OCI-LY1 (cell line): ENCODE results near the gene NSL1.

Experiments
- CTCF ChIP-seq: fragments of 200-600 bp; sonication (generic), shearing (Covaris generic); IDR thresholded peaks from 2 replicates; pipeline ENCODE4 v1.5.1; 2017; ENCODE audit warnings: mild to moderate bottlenecking, antibody characterized with exemption, low read length, moderate library complexity, mixed read lengths
- EZH2 ChIP-seq: fragments of 200-600 bp; sonication (generic), shearing (Covaris generic); IDR thresholded peaks from 2 replicates; pipeline ENCODE4 v1.8.0; 2017; ENCODE audit warnings: borderline replicate concordance, mixed run types, mild to moderate bottlenecking, antibody characterized with exemption, low read length, moderate library complexity, mixed read lengths

DNA sequence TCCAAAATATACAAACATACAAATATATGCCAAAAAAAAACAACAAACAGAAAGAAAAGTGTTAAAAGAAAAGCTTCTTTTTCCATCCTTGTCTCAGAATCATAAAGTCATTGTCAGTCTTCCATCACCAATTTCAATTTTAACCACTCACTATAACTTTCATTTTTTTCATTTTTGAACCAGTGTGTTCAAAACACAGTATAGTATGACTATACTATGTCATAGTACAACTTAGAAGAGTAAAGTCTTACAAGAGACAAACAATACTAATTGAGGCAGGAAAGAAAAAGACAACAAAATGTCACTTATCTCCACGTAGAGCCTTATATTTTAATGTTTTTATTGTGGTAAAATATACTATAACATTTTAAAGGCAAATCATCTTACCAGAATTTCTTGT is 7.6 kb downstream of the NSL1 start:
- TF ChIP-seq CTCF (no peak), EZH2 (no peak)
